ENCODE results near the gene PPP2R3B.
A peak's percentile ranks its signal among the peaks of the same experiment; 100 is the strongest.
"Not testable (repeated sequence)": the region's sequence is repeated elsewhere in the genome, so short reads cannot be mapped to it uniquely, and the experiment has no call there.

The PPP2R3B gene

GRCh38 chrX:386768-387575 is at the start of gene PPP2R3B:
PPP2R3B (minus strand) TSS chrX:386907; CDS start chrX:386691, 216 bp downstream.
- DNase-seq (ENCODE audit: low spot score): peak; percentile 99

DNA sequence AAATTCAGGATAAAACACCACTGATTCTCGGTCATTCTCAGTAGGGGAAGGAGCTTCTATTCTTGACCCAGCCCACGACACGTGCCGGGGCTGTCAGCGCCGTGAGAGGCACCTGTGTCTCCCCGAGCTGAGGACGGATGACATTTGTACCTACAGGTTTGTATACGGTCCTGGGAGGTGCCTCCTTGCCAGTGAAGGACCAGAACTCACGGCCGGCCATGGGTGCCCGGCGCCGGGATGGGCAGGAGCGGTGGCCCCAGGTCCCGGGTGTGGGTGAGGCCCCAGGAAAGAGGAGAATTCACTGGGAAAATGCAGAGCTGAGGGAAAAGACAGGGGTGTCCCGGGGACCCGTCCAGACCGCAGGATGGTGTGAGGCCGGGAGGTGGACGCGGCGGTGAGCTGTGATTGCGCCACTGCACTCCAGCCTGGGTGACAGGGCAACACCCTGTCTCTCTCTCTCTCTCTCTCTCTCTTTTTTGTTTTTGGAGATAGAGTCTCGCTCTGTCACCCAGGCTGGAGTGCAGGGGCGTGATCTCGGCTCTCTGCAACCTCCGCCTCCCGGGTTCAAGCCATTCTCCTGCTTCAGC is 48.9 kb upstream of the PPP2R3B start:
- no peak for DNase-seq (ENCODE audit: low spot score)

DNA sequence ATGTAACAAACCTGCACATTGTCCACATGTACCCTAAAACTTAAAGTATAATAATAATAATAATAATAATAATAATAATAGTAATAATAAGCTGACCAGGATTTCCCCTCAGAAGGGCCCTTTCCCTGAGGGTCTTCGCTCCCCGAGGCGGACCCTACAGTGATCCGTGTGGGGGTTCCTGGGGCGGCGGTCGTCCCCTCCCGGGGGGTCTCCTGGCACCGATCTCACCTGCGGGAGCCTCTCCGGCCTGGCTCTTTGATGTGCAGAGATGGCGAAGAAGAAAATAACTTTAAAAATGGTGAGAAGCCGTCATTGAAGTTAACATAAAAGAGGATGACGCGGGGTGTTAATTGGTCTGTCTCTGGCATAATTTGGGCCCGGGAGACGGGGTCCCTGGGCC is 48.2 kb upstream of the PPP2R3B start:
- no peak for DNase-seq (ENCODE audit: low spot score)

- DNase-seq (ENCODE audit: low spot score): no peak
Measured at GRCh38 chrX:433771-434170, 47.1 kb upstream of the PPP2R3B start.

- not testable (repeated sequence) for DNase-seq (ENCODE audit: low spot score)
Measured at GRCh38 chrX:432666-433065, 46.0 kb upstream of the PPP2R3B start.

GRCh38 chrX:431492-432111 is 44.9 kb upstream of the PPP2R3B start:
- DNase-seq (ENCODE audit: low spot score): no peak

DNA sequence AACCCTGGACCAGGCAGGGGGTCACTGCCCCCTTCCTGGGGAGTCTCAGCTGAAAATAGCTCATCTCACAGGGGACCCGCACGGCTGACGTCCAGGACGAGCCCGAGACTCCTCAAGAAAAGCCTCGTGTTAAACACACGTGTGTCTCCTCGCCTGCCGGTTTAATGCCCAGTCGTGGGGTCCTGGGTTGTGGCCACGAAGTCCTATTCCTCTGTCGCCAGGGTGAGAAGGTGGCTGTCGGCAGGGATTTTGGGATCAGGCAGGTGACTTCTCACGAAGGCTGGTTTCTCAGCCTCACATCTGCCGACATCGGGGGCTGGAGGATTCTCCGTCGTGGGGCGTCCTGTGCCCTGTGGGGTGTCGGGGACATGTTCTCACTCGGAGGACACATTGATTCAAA is 44.3 kb upstream of the PPP2R3B start:
- no peak for DNase-seq (ENCODE audit: low spot score)

GRCh38 chrX:429266-429825 is 42.6 kb upstream of the PPP2R3B start:
- DNase-seq (ENCODE audit: low spot score): no peak

GRCh38 chrX:427812-428725 is 41.4 kb upstream of the PPP2R3B start:
- no peak for DNase-seq (ENCODE audit: low spot score)

DNA sequence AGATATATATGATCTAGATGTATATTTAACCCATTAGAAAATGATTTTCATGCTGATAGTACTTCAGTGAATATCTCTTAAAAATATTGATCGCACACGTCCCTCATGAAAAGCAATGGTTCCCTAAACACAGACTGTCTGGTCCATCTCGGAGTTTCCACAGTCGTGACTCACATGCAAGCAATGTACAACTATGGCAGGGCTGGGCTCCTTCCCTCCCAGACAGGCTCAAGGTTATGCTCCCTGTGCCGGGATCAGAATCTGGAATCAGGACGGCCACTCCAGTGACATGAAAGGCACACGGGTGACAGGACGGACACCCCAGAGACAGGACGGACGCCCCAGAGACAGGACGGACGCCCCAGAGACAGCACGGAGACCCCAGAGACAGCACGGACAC is 40.2 kb upstream of the PPP2R3B start:
- no peak for DNase-seq (ENCODE audit: low spot score)

GRCh38 chrX:425056-425455 is 38.3 kb upstream of the PPP2R3B start:
- DNase-seq (ENCODE audit: low spot score): no peak

DNA sequence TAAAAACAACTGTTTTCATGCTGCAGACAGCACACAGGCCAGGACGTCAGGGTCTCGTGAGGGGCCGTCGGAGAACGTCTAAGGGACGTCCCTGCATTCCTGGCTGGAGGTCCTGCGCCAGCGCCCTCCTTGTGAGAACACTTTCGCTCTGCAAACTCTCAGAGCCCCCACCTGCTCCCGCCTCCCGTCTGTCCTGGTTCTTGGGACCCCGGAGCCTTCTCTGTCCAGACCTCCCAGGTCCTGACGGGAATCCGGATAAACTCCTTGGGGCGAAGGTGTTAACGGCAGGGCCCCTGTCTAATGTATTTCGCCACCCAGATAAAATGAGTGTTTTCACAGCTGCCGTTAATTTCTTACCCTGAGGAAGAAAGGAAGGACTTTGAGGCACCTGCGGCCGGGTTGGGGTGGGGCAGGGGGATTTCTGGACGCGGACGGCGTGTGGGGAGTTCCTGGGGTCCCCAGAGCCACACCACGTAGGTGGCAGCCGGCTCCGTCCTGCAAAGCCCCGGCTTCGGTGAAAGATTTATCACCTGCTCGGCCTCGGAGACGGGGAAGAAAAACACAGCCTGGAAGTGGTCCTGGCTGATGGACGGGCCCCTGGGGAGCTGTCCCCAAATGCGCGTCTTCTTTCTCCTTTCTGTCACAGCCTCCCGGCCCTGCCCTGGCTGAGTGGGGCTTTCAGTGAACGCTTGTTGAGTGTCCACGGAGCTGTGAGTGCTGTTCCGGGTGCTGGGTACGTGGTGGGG is 35.1 kb upstream of the PPP2R3B start:
- no peak for DNase-seq (ENCODE audit: low spot score)

DNA sequence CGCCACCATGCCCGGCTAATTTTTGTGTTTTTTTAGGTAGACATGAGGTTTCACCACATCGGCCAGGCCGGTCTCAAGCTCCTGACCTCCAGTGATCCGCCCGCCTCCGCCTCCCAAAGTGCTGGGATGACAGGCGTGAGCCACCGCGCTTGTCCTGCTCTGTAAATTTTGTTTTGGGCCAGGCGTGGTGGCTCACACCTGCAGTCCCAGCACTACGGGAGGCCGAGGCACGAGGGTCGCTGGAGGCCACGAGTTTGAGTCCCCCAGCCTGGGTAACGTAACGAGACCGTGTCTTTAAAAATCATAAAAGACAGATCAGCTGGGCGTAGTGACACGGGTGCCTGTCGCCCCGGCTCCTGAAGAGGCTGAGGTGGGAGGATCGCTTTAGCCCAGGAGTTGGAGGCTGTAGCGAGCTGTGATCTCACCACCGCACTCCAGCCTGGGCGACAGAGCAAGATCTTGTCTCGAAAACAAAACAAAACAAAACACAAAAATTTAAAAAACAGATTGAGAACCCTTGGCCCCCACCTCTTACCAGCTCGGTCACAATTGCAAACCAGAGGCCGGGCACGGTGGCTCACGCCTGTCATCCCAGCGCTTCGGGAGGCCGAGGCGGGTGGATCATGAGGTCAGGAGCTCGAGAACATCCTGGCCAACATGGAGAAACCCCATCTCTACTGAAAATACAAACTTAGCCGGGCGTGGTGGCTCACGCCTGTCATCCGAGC is 34.0 kb upstream of the PPP2R3B start:
- no peak for DNase-seq (ENCODE audit: low spot score)

GRCh38 chrX:418927-419729 is 32.4 kb upstream of the PPP2R3B start:
- DNase-seq (ENCODE audit: low spot score): no peak

DNA sequence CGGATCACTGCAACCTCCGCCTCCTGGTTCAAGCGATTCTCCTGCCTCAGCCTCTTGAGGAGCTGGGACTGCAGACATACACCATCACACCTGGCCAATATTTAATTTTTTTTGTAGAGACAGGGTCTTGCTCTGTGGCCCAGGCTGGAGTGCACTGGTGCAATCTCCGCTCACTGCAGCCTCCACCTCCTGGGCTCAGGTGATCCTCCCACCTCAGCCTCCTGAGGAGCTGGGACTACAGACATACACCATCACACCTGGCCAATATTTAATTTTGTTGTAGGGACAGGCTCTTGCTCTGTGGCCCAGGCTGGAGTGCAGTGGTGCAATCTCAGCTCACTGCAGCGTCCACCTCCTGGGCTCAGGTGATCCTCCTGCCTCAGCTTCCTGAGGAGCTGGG is 28.8 kb upstream of the PPP2R3B start:
- DNase-seq (ENCODE audit: low spot score): not testable (repeated sequence)

GRCh38 chrX:413322-414201 is 26.9 kb upstream of the PPP2R3B start:
- no peak for DNase-seq (ENCODE audit: low spot score)

- DNase-seq (ENCODE audit: low spot score): no peak
Measured at GRCh38 chrX:410296-410695, 23.6 kb upstream of the PPP2R3B start.

DNA sequence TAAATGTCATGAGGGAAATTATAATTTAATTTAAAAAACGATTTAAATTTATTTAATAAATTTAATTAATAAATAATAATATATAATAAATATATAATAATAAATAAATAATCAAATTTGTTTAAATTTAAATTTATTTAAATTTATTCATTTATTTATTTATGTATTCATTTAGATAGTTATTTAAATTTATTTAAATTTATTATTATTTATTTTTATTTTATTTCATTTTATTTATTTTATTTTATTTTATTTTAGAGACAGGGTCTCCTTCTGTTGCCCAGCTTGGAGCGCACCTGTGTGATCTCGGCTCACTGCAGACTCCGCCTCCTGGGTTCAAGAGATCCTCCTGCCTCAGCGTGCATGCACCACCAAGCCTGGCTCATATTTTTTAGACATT is 18.4 kb upstream of the PPP2R3B start:
- DNase-seq (ENCODE audit: low spot score): no peak

GRCh38 chrX:404656-405055 is 17.9 kb upstream of the PPP2R3B start:
- DNase-seq (ENCODE audit: low spot score): no peak
